GM19324 (cell line): ENCODE measurements around the gene AP3B1.

ENCODE experiments used
- ATAC-seq: cut with Tn5 transposase; IDR thresholded peaks from one replicate; pipeline ENCODE4 v1.9.1; 2021; ENCODE audit warnings: mild to moderate bottlenecking, moderate library complexity; ENCODE audit not compliant: unreplicated experiment, low FRiP score

The AP3B1 gene

GRCh38 chr5:78009937-78010527, 284.5 kb downstream of the AP3B1 start:
- no peak for ATAC-seq

GRCh38 chr5:78008356-78008967, 286.0 kb downstream of the AP3B1 start:
- no peak for ATAC-seq

- ATAC-seq, result no peak
These were observed 287.3 kb downstream of the AP3B1 start for GRCh38 chr5:78007233-78007632.

- no peak for ATAC-seq
These were observed 288.0 kb downstream of the AP3B1 start for GRCh38 chr5:78006449-78006848.

- no peak for ATAC-seq
These were observed 289.3 kb downstream of the AP3B1 start for GRCh38 chr5:78005021-78005785.

- no peak for ATAC-seq
These were observed 289.9 kb downstream of the AP3B1 start for GRCh38 chr5:78004559-78004958.

- no peak for ATAC-seq
These were observed 290.6 kb downstream of the AP3B1 start for GRCh38 chr5:78003919-78004318.

- no peak for ATAC-seq
These were observed 291.0 kb downstream of the AP3B1 start for GRCh38 chr5:78003450-78003849.

- ATAC-seq, result no peak
These were observed 291.8 kb downstream of the AP3B1 start for GRCh38 chr5:78002690-78003089.

GRCh38 chr5:78001197-78001596, 293.3 kb downstream of the AP3B1 start:
- no peak for ATAC-seq

GRCh38 chr5:78000191-78000590, 294.3 kb downstream of the AP3B1 start:
- ATAC-seq, result no peak

- no peak for ATAC-seq
These were observed 295.1 kb downstream of the AP3B1 start for GRCh38 chr5:77999399-77999798.

GRCh38 chr5:77996943-77997342, 297.6 kb downstream of the AP3B1 start:
- ATAC-seq, result no peak

GRCh38 chr5:77995793-77996409, 298.6 kb downstream of the AP3B1 start:
- no peak for ATAC-seq

GRCh38 chr5:77994943-77995342, 299.6 kb downstream of the AP3B1 start:
- ATAC-seq, result no peak

- no peak for ATAC-seq
These were observed 300.6 kb downstream of the AP3B1 start for GRCh38 chr5:77993855-77994318.

- ATAC-seq, result no peak
These were observed 301.2 kb downstream of the AP3B1 start for GRCh38 chr5:77993141-77993854.

- ATAC-seq, result no peak
These were observed 303.4 kb downstream of the AP3B1 start for GRCh38 chr5:77991084-77991483.

GRCh38 chr5:77990020-77990419, 304.5 kb downstream of the AP3B1 start:
- ATAC-seq, result no peak

- ATAC-seq, result no peak
These were observed 306.5 kb downstream of the AP3B1 start for GRCh38 chr5:77987988-77988387.

- no peak for ATAC-seq
These were observed 307.2 kb downstream of the AP3B1 start for GRCh38 chr5:77987331-77987730.
